HepG2 (cell line): ENCODE measurements around the gene FUT3. TPM values are rescaled to one million over a fixed set of nuclear protein-coding genes. Genes with fewer than 3 reads are reported as not detected.
A peak's percentile ranks its signal among the peaks of the same experiment; 100 is the strongest.

Experiments
- ARNTL ChIP-seq: sonication (generic); formaldehyde crosslinking; IDR thresholded peaks from 2 replicates; pipeline ENCODE4 v1.4.0; 2020; ENCODE audit warnings: mild to moderate bottlenecking, missing genetic modification reagents
- CCDC6 ChIP-seq: sonication (generic); formaldehyde crosslinking; IDR thresholded peaks from 2 replicates; pipeline ENCODE4 v1.8.1; 2022; ENCODE audit warnings: mild to moderate bottlenecking, missing genetic modification reagents, moderate library complexity
- HMGA1 ChIP-seq: sonication (generic); formaldehyde crosslinking; conservative IDR thresholded peaks from 2 replicates; pipeline ENCODE4 v1.4.0; 2020; ENCODE audit warnings: missing genetic modification reagents
- MNT ChIP-seq: fragments of 450-650 bp; IDR thresholded peaks from 2 replicates; pipeline ENCODE4 v1.6.1; 2016
- NFATC3 ChIP-seq: sonication (generic); formaldehyde crosslinking; IDR thresholded peaks from 2 replicates; pipeline ENCODE4 v1.5.1; 2020; ENCODE audit warnings: mild to moderate bottlenecking, missing genetic modification reagents
- PITX1 ChIP-seq: sonication (generic); formaldehyde crosslinking; IDR thresholded peaks from 2 replicates; pipeline ENCODE4 v1.5.1; 2020; ENCODE audit warnings: mild to moderate bottlenecking, missing genetic modification reagents
- SP4 ChIP-seq: sonication (generic); formaldehyde crosslinking; IDR thresholded peaks from 2 replicates; pipeline ENCODE4 v1.8.1; 2023; ENCODE audit warnings: mild to moderate bottlenecking, missing genetic modification reagents
- TEAD3 ChIP-seq: optimal IDR thresholded peaks from 2 replicates; pipeline ENCODE3; 2016; ENCODE audit warnings: borderline replicate concordance
- TFAP4 ChIP-seq: sonication (generic); IDR thresholded peaks from 2 replicates; pipeline ENCODE4 v1.6.1; 2016; ENCODE audit warnings: low read depth, borderline replicate concordance
- THRA ChIP-seq: sonication (generic); formaldehyde crosslinking; IDR thresholded peaks from 2 replicates; pipeline ENCODE4 v1.4.0; 2020; ENCODE audit warnings: missing genetic modification reagents, borderline replicate concordance
- ZNF597 ChIP-seq: sonication (generic); formaldehyde crosslinking; IDR thresholded peaks from 2 replicates; pipeline ENCODE4 v1.5.0; 2020; ENCODE audit warnings: missing genetic modification reagents
- polyA plus RNA-seq, 8 experiments: library from polyadenylated mRNA; depleted of rRNA in 3 of 8; stranded (reverse) in 7 of 8; unstranded in 1 of 8; fragments of >200 nt; fragmentation: Illumina TruSeq in 4 of 8; extraction: Trizol in 4 of 8; gene quantifications; 2 replicates each; pipeline versions ENCODE4 v1.2.1 to v1.2.3, GENCODE V29; 2011 to 2016; ENCODE audit warnings: low read depth in 4 of 8, missing spikeins in 1 of 8, mixed read lengths in 1 of 8; ENCODE audit not compliant: insufficient read depth in 1 of 8
- total RNA-seq, 5 experiments: library from RNA; depleted of rRNA; stranded (reverse); fragments of >200 nt; fragmentation: Illumina TruSeq; extraction: Trizol; gene quantifications; 2 replicates each; pipeline ENCODE4 v1.2.3, GENCODE V29; 2016; ENCODE audit warnings: low read depth in 1 of 5
- TF ChIP-seq, protein P1 (sequence below): sonication (generic); formaldehyde crosslinking; IDR thresholded peaks from 2 replicates; pipeline ENCODE4 v1.5.1; 2020; ENCODE audit warnings: missing genetic modification reagents, mild to moderate bottlenecking, borderline replicate concordance
- TF ChIP-seq, protein P2 (sequence below): sonication (generic); formaldehyde crosslinking; IDR thresholded peaks from 2 replicates; pipeline ENCODE4 v1.5.0; 2020; ENCODE audit warnings: mild to moderate bottlenecking, missing genetic modification reagents, moderate library complexity
- TF ChIP-seq, protein P3 (sequence below): sonication (generic); formaldehyde crosslinking; IDR thresholded peaks from 2 replicates; pipeline ENCODE4 v1.4.0; 2020; ENCODE audit warnings: mild to moderate bottlenecking, missing genetic modification reagents
- TF ChIP-seq, protein P4 (sequence below): sonication (generic); formaldehyde crosslinking; IDR thresholded peaks from 2 replicates; pipeline ENCODE4 v1.4.0; 2020; ENCODE audit warnings: missing genetic modification reagents

FUT3 gene
- total and polyA plus RNA-seq, 2 of the 13 experiments (the other 11 are each of a cell fraction or from before 2014, with no cell fraction given): 0.53 to 1.1 TPM

DNA sequence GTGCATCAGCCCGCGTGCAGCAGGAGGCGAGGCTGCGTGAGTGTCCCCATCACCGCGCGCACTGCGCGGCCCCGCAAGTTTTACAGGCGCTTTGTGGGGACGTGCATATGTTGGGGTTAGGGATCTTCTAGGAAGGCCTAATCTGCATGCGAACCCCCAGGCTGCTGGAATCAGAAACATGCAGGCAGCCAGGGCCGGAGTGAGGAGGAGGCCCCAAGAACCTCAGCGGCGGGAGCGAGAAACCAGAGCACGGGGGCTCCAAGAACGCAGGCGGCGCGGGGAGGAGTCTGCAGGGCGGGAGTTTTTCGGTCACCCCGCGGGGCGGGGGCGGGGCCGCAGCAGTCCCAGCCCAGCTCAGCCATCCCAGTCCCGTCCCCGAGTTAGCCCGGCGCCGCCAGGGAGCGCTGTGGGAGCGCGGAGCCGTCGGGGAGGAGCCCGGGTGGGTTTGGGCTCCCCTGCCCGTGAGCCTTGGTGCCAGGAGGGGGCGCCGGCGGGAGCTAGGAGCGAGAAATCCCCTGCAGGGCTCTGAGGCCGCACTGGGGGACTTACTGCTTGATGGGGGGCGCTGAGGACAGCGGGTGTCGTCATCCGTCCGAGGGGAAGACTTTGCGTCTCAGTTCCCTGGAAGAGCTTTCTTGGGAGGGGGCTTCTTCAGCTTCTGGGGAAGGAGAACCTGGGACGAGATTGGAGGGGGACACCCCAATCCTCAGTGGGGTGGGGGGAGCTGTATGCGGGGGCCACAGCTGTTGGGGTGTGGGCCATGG, 47.3 kb downstream of the FUT3 start (continued):
- TF ChIP-seq, protein P1, sequence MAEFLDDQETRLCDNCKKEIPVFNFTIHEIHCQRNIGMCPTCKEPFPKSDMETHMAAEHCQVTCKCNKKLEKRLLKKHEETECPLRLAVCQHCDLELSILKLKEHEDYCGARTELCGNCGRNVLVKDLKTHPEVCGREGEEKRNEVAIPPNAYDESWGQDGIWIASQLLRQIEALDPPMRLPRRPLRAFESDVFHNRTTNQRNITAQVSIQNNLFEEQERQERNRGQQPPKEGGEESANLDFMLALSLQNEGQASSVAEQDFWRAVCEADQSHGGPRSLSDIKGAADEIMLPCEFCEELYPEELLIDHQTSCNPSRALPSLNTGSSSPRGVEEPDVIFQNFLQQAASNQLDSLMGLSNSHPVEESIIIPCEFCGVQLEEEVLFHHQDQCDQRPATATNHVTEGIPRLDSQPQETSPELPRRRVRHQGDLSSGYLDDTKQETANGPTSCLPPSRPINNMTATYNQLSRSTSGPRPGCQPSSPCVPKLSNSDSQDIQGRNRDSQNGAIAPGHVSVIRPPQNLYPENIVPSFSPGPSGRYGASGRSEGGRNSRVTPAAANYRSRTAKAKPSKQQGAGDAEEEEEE: 0 out of 2 replicates have a peak, but pooled peaks have one; percentile 59
- TF ChIP-seq TFAP4 (peak; percentile 28; the same call in 1 of the 2 replicates), ARNTL (CRISPR knock-in tag) (peak; percentile 71), MNT (no peak), NFATC3 (CRISPR knock-in tag) (no peak), CCDC6 (peak; percentile 95), SP4 (peak; percentile 85; the same call in 1 of the 2 replicates), PITX1 (CRISPR knock-in tag) (peak; percentile 35; the same call in 1 of the 2 replicates), THRA (peak; percentile 31; the same call in 1 of the 2 replicates), HMGA1 (CRISPR knock-in tag) (no peak), TEAD3 (CRISPR knock-in tag) (peak; percentile 30), ZNF597 (CRISPR knock-in tag) (no peak)
- TF ChIP-seq, protein P2, sequence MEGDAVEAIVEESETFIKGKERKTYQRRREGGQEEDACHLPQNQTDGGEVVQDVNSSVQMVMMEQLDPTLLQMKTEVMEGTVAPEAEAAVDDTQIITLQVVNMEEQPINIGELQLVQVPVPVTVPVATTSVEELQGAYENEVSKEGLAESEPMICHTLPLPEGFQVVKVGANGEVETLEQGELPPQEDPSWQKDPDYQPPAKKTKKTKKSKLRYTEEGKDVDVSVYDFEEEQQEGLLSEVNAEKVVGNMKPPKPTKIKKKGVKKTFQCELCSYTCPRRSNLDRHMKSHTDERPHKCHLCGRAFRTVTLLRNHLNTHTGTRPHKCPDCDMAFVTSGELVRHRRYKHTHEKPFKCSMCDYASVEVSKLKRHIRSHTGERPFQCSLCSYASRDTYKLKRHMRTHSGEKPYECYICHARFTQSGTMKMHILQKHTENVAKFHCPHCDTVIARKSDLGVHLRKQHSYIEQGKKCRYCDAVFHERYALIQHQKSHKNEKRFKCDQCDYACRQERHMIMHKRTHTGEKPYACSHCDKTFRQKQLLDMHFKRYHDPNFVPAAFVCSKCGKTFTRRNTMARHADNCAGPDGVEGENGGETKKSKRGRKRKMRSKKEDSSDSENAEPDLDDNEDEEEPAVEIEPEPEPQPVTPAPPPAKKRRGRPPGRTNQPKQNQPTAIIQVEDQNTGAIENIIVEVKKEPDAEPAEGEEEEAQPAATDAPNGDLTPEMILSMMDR (CRISPR knock-in tag): peak; percentile 99
- TF ChIP-seq, protein P3, sequence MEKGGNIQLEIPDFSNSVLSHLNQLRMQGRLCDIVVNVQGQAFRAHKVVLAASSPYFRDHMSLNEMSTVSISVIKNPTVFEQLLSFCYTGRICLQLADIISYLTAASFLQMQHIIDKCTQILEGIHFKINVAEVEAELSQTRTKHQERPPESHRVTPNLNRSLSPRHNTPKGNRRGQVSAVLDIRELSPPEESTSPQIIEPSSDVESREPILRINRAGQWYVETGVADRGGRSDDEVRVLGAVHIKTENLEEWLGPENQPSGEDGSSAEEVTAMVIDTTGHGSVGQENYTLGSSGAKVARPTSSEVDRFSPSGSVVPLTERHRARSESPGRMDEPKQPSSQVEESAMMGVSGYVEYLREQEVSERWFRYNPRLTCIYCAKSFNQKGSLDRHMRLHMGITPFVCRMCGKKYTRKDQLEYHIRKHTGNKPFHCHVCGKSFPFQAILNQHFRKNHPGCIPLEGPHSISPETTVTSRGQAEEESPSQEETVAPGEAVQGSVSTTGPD: no peak
- TF ChIP-seq, protein P4, sequence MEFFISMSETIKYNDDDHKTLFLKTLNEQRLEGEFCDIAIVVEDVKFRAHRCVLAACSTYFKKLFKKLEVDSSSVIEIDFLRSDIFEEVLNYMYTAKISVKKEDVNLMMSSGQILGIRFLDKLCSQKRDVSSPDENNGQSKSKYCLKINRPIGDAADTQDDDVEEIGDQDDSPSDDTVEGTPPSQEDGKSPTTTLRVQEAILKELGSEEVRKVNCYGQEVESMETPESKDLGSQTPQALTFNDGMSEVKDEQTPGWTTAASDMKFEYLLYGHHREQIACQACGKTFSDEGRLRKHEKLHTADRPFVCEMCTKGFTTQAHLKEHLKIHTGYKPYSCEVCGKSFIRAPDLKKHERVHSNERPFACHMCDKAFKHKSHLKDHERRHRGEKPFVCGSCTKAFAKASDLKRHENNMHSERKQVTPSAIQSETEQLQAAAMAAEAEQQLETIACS (CRISPR knock-in tag): peak; percentile 30; the same call in 1 of the 2 replicates
